GM23338 (cell line): ENCODE data around the gene CPLANE2. TPM values are rescaled to one million over a fixed set of nuclear protein-coding genes. Genes with fewer than 3 reads are reported as not detected.

Source experiments
- ATAC-seq: fragments of 200-7000 bp; cut with Tn5 transposase; 3 replicates; pipeline ENCODE4 v1.9.1; 2020
- DNase-seq: peaks from one replicate; pipeline ENCODE4 v3.0.0-alpha.2; 2015; ENCODE audit warnings: low spot score
- H2AFZ ChIP-seq: fragments of 200-600 bp; sonication (generic); 2 replicates; pipeline ENCODE4 v1.8.0; 2016; ENCODE audit warnings: antibody characterized with exemption, mild to moderate bottlenecking, moderate library complexity
- H3F3A ChIP-seq: fragments of 200-600 bp; sonication (generic); replicated peaks from 2 replicates; pipeline ENCODE4 v1.8.0; 2017; ENCODE audit warnings: antibody characterized with exemption, mixed run types, low read depth
- H3K27ac ChIP-seq: fragments of 200-600 bp; sonication (generic); 2 replicates; pipeline ENCODE4 v1.6.1; 2016; ENCODE audit warnings: low read depth
- H3K27me3 ChIP-seq: fragments of 200-600 bp; sonication (generic); 2 replicates; pipeline ENCODE4 v1.8.0; 2016; ENCODE audit warnings: mild to moderate bottlenecking, mixed run types, moderate library complexity; ENCODE audit not compliant: insufficient read depth
- H3K36me3 ChIP-seq: fragments of 200-600 bp; sonication (generic); 2 replicates; pipeline ENCODE4 v1.8.0; 2016; ENCODE audit warnings: mild to moderate bottlenecking; ENCODE audit not compliant: insufficient read depth
- H3K4me1 ChIP-seq: fragments of 200-600 bp; sonication (generic); 2 replicates; pipeline ENCODE4 v1.8.0; 2016; ENCODE audit warnings: mild to moderate bottlenecking, moderate library complexity; ENCODE audit not compliant: insufficient read depth
- H3K4me2 ChIP-seq: fragments of 200-600 bp; sonication (generic); 2 replicates; pipeline ENCODE4 v1.7.1; 2017; ENCODE audit warnings: mixed run types
- H3K4me3 ChIP-seq: fragments of 200-600 bp; sonication (generic); 2 replicates; pipeline ENCODE4 v1.6.1; 2016; ENCODE audit warnings: mixed run types
- H3K79me2 ChIP-seq: fragments of 200-600 bp; sonication (generic); replicated peaks from 2 replicates; pipeline ENCODE4 v1.8.0; 2017; ENCODE audit warnings: mild to moderate bottlenecking; ENCODE audit not compliant: insufficient read depth
- H3K9me2 ChIP-seq: fragments of 200-600 bp; sonication (generic); 2 replicates; pipeline ENCODE4 v1.8.0; 2017; ENCODE audit not compliant: insufficient read depth
- H4K20me1 ChIP-seq: fragments of 200-600 bp; sonication (generic); replicated peaks from 2 replicates; pipeline ENCODE4 v1.8.0; 2017; ENCODE audit warnings: mild to moderate bottlenecking; ENCODE audit not compliant: insufficient read depth
- H3K27ac Mint-ChIP-seq: 2 replicates; pipeline ENCODE4 v1.8.0; 2020; ENCODE audit warnings: inconsistent platforms, mild to moderate bottlenecking, moderate library complexity, mixed read lengths
- H3K27me3 Mint-ChIP-seq: 3 replicates; pipeline ENCODE4 v1.8.0; 2022; ENCODE audit warnings: low read depth, mild to moderate bottlenecking, moderate library complexity, mixed read lengths, inconsistent platforms; ENCODE audit not compliant: insufficient read depth, poor library complexity
- H3K36me3 Mint-ChIP-seq: 3 replicates; pipeline ENCODE4 v1.8.0; 2021; ENCODE audit warnings: low read depth, mild to moderate bottlenecking, inconsistent platforms, moderate library complexity, mixed read lengths
- H3K4me1 Mint-ChIP-seq: 3 replicates; pipeline ENCODE4 v1.8.0; 2020; ENCODE audit warnings: mild to moderate bottlenecking, inconsistent platforms, mixed read lengths
- H3K4me3 Mint-ChIP-seq: 3 replicates; pipeline ENCODE4 v1.8.0; 2021; ENCODE audit warnings: moderate library complexity, mild to moderate bottlenecking, inconsistent platforms, mixed read lengths
- H3K9me3 Mint-ChIP-seq: 3 replicates; pipeline ENCODE4 v1.8.0; 2020; ENCODE audit warnings: moderate library complexity, mild to moderate bottlenecking, inconsistent platforms, mixed read lengths
- EZH2 ChIP-seq: fragments of 200-600 bp; sonication (generic); IDR thresholded peaks from one replicate; pipeline ENCODE4 v1.8.0; 2017; ENCODE audit warnings: antibody characterized with exemption, mild to moderate bottlenecking, low read depth; ENCODE audit not compliant: unreplicated experiment
- EZH2phosphoT487 ChIP-seq: fragments of 200-600 bp; sonication (generic); IDR thresholded peaks from one replicate; pipeline ENCODE4 v1.8.1; 2018; ENCODE audit warnings: antibody characterized with exemption; ENCODE audit not compliant: unreplicated experiment
- NANOG ChIP-seq: IDR thresholded peaks from 2 replicates; pipeline ENCODE4 v1.6.1; 2016; ENCODE audit warnings: antibody characterized with exemption, borderline replicate concordance
- POLR2AphosphoS5 ChIP-seq: IDR thresholded peaks from 2 replicates; pipeline ENCODE4 v1.6.1; 2016; ENCODE audit warnings: antibody characterized with exemption, low read depth
- REST ChIP-seq: IDR thresholded peaks from one replicate; pipeline ENCODE4 v1.6.1; 2018; ENCODE audit warnings: antibody characterized with exemption; ENCODE audit not compliant: unreplicated experiment
- ZNF114 ChIP-seq: fragments of 250-450 bp; sonication (Bioruptor Pico); IDR thresholded peaks from 2 replicates; pipeline ENCODE4 v1.5.0; 2020; ENCODE audit warnings: mild to moderate bottlenecking, moderate library complexity
- ZNF331 ChIP-seq: fragments of 250-450 bp; sonication (Bioruptor Pico); IDR thresholded peaks from 2 replicates; pipeline ENCODE4 v1.5.0; 2020; ENCODE audit warnings: low read depth, mild to moderate bottlenecking, moderate library complexity
- ZNF462 ChIP-seq: fragments of 250-450 bp; sonication (Bioruptor Pico); IDR thresholded peaks from 2 replicates; pipeline ENCODE4 v1.5.0; 2020; ENCODE audit warnings: mild to moderate bottlenecking, moderate library complexity
- polyA plus RNA-seq: library from polyadenylated mRNA; unstranded; fragments of >200 nt; fragmentation: Nextera tagmentation; extraction: Ambion mirVana; gene quantifications from 2 replicates; pipeline ENCODE4 v1.2.1, GENCODE V29; 2016
- total RNA-seq: library from RNA; depleted of rRNA; stranded (reverse); fragments of >200 nt; shearing (Covaris generic); gene quantifications from 2 replicates; pipeline ENCODE4 v1.2.3, GENCODE V29; 2014
- TF ChIP-seq, protein P1 (sequence below), 2 experiments: fragments of 200-600 bp in 1 of 2; sonication (generic) in 1 of 2; conservative IDR thresholded peaks; 2 replicates each; pipeline versions ENCODE4 v1.5.1 to v1.6.1; 2016 to 2017; ENCODE audit warnings: antibody characterized with exemption in 2 of 2, low read depth in 2 of 2, mild to moderate bottlenecking in 2 of 2, moderate library complexity in 1 of 2

Gene CPLANE2
- total and polyA plus RNA-seq, 2 experiments from 2014 or later, result 0.44 to 1.8 TPM

DNA sequence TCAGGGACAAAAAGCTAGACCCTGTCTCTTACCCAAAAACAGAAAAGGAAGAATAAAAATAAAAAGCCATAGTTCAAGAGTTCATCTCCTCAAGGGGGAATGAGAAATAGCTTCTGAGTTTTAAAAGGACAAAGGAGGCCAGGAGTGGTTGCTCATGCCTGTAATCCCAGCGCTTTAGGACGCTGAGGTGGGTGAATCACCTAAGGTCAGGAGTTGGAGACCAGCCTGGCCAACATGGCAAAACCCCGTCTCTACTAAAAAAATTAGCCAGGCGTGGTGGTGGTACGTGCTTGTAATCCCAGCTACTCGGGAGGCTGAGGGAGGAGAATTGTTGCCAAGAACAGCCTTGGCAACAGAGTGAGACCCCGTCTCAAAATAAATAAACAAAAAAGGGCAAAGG, 38.6 kb upstream of the CPLANE2 start:
- H3K27me3 Mint-ChIP-seq, result peaks cover 2% of the 10 kb centered on the region
- H3K4me1 Mint-ChIP-seq, result peaks cover 7% of the 10 kb centered on the region; the same call in 2 of the 3 replicates
- Histone ChIP-seq H3K79me2 (no peaks in the 10 kb centered on the region; the same call in 1 of the 2 replicates), H3F3A (no peaks in the 10 kb centered on the region), H3K4me1 (no peaks in the 10 kb centered on the region), H3K9me2 (no peaks in the 10 kb centered on the region), H3K36me3 (no peaks in the 10 kb centered on the region), H3K27me3 (no peaks in the 10 kb centered on the region), H3K4me2 (no peak overlapping the region), H4K20me1 (no peaks in the 10 kb centered on the region; the same call in 1 of the 2 replicates), H3K27ac (no peak overlapping the region), H2AFZ (no peak overlapping the region), H3K4me3 (no peak overlapping the region)
- no peak overlapping the region for H3K27ac Mint-ChIP-seq
- DNase-seq, result no peak
- H3K9me3 Mint-ChIP-seq, result no peaks in the 10 kb centered on the region
- TF ChIP-seq EZH2phosphoT487, result no peak
- TF ChIP-seq ZNF114 (CRISPR knock-in tag), result no peak
- no peak for TF ChIP-seq NANOG
- TF ChIP-seq, protein P1, sequence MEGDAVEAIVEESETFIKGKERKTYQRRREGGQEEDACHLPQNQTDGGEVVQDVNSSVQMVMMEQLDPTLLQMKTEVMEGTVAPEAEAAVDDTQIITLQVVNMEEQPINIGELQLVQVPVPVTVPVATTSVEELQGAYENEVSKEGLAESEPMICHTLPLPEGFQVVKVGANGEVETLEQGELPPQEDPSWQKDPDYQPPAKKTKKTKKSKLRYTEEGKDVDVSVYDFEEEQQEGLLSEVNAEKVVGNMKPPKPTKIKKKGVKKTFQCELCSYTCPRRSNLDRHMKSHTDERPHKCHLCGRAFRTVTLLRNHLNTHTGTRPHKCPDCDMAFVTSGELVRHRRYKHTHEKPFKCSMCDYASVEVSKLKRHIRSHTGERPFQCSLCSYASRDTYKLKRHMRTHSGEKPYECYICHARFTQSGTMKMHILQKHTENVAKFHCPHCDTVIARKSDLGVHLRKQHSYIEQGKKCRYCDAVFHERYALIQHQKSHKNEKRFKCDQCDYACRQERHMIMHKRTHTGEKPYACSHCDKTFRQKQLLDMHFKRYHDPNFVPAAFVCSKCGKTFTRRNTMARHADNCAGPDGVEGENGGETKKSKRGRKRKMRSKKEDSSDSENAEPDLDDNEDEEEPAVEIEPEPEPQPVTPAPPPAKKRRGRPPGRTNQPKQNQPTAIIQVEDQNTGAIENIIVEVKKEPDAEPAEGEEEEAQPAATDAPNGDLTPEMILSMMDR (conservative IDR thresholded peaks at IDR 0.05; ENCODE audit: low read depth in 2 of 2), result no peak
- no peak for TF ChIP-seq ZNF331 (CRISPR knock-in tag)
- TF ChIP-seq EZH2, result no peak
- TF ChIP-seq POLR2AphosphoS5, result no peak
- TF ChIP-seq REST, result no peak
- no peak for TF ChIP-seq ZNF462 (CRISPR knock-in tag)
- H3K36me3 Mint-ChIP-seq, result no peaks in the 10 kb centered on the region; the same call in 2 of the 3 replicates
- no peak overlapping the region for H3K4me3 Mint-ChIP-seq
- no peak for ATAC-seq
